GM10248 (cell line): ENCODE measurements around the gene SRL.
"Not testable (repeated sequence)": the region's sequence is repeated elsewhere in the genome, so short reads cannot be mapped to it uniquely, and the experiment has no call there.

Source experiments
- CTCF ChIA-PET: fragments of 300-600 bp; sonication (Branson Sonifier 250); formaldehyde crosslinking; extraction: SDS; loops from one replicate; lab custom pipeline; 2021; ENCODE audit warnings: antibody characterized with exemption; lab: Yijun Ruan, JAX
- POLR2A ChIA-PET: fragments of 350-650 bp; sonication (Branson Sonifier 250); formaldehyde crosslinking; extraction: SDS; loops from one replicate; lab custom pipeline; 2020; ENCODE audit warnings: antibody characterized with exemption; lab: Yijun Ruan, JAX
- DNase-seq: peaks from one replicate; pipeline ENCODE4 v3.0.0; 2012; ENCODE audit errors: extremely low spot score
- CTCF ChIP-seq: IDR thresholded peaks from 2 replicates; pipeline ENCODE4 v1.5.1; 2012; ENCODE audit warnings: mild to moderate bottlenecking, low read depth; ENCODE audit errors: extremely low read depth, missing control alignments, control extremely low read depth

Gene SRL

GRCh38 chr16:4213737-4214136, 28.1 kb downstream of the SRL start:
- DNase-seq: no peak
- CTCF ChIA-PET: no interaction called here
- TF ChIP-seq CTCF: no peak
- POLR2A ChIA-PET: no interaction called here

- POLR2A ChIA-PET: no interaction called here
- DNase-seq: no peak
- CTCF ChIA-PET: no interaction called here
- no peak for TF ChIP-seq CTCF
Observed at GRCh38 chr16:4212934-4213296, 29.0 kb downstream of the SRL start.

- CTCF ChIA-PET: no interaction called here
- no peak for TF ChIP-seq CTCF
- DNase-seq: no peak
- POLR2A ChIA-PET: no interaction called here
Observed at GRCh38 chr16:4212211-4212933, 29.5 kb downstream of the SRL start.

- DNase-seq, CTCF ChIA-PET, POLR2A ChIA-PET: not testable (repeated sequence)
Observed at GRCh38 chr16:4211445-4212210, 30.3 kb downstream of the SRL start.

GRCh38 chr16:4209666-4210065, 32.2 kb downstream of the SRL start:
- ChIA-PET POLR2A (no interaction called here), CTCF (interaction anchor here (1.4 to 1.5 kb wide), 2 partner anchors 9 to 80 kb away, joined by 3 to 4 read pairs; no protein-coding TSS in a partner anchor)
- no peak for TF ChIP-seq CTCF
- no peak for DNase-seq

GRCh38 chr16:4208341-4208751, 33.5 kb downstream of the SRL start:
- no peak for DNase-seq
- ChIA-PET CTCF (interaction anchor here (1.4 kb wide), 1 partner anchor 81 kb away, joined by 3 read pairs; no protein-coding TSS in a partner anchor), POLR2A (no interaction called here)
- TF ChIP-seq CTCF: no peak
